ENCODE results near the gene ZBED2. TPM values are rescaled to one million over a fixed set of nuclear protein-coding genes. Genes with fewer than 3 reads are reported as not detected.

ZBED2 gene
- total and polyA plus RNA-seq, 2 experiments from 2014 or later: not detected

DNA sequence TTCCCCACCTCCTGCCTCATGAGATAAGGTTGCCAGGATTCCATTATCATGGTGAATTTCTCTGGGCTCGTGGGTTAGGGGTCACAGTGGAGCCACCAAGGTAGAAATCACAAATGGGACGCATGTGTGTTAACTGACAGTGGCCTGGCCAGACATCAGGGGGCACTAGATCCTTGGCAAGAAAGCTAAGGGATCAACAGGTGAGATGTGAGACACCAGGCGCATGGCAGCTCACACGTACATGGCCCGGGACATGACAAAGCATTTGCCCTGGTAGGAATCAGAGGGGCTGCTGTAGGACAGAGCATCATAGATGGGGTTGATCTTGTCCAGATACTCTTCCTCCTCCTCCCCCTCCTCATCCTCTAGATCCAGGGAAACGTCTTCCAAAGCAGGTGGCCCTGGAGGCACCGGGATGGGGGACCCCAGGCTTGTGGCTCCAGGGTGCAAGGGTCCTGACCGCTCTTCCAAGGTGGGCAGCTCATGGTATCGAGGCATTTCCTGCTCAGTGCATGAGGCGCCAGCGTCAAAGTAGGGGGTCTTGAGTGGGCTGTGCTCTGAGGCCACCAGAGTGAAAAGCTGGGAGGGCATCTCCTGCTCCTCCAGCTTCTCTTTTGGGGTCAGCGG is 24.6 kb downstream of the ZBED2 start:
- Mint-ChIP-seq H3K36me3 (ENCODE audit: low read depth) (no peaks in the 10 kb centered on the region), H3K27ac (no peak overlapping the region; the same call in 1 of the 2 replicates)
- DNase-seq (ENCODE audit: low spot score): peak; percentile 19

DNA sequence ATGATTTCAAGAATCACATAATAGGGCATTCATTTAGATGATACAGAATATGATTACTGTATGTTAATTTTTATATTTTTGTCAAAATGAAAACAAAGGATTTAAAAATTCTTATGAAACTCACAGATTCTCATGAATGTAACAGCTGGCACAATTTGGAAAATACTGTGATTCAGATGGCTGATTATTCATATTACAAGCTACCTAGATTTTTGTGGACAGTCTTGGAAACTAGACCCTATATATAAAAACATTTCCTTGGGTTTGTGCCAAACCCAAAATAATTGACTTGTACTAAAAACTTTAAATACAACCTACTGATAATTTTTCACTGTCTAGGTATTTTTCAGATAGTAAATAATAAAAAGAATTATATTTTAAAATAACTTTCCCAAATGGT is 26.2 kb downstream of the ZBED2 start:
- no peak for ATAC-seq
- no peak overlapping the region for H2AFZ ChIP-seq
- Mint-ChIP-seq H3K9me3 (no peaks in the 10 kb centered on the region; the same call in 1 of the 3 replicates), H3K4me3 (no peak overlapping the region), H3K27me3 (ENCODE audit: insufficient read depth, low read depth, poor library complexity) (no peaks in the 10 kb centered on the region), H3K27ac (no peak overlapping the region), H3K4me1 (no peaks in the 10 kb centered on the region; the same call in 2 of the 3 replicates), H3K36me3 (ENCODE audit: low read depth) (no peaks in the 10 kb centered on the region)
- H3F3A ChIP-seq (replicated peaks; ENCODE audit: low read depth): no peaks in the 10 kb centered on the region
- H3K9me2 ChIP-seq (ENCODE audit: insufficient read depth): no peaks in the 10 kb centered on the region
- no peaks in the 10 kb centered on the region for H3K27me3 ChIP-seq (ENCODE audit: insufficient read depth)
- TF ChIP-seq JUNB (IDR thresholded peaks at IDR 0.05; ENCODE audit: unreplicated experiment): no peak
- TF ChIP-seq ETS1 (IDR thresholded peaks at IDR 0.05): no peak
- TF ChIP-seq STAT1 (IDR thresholded peaks at IDR 0.05; ENCODE audit: unreplicated experiment): no peak
- TF ChIP-seq, protein P1, sequence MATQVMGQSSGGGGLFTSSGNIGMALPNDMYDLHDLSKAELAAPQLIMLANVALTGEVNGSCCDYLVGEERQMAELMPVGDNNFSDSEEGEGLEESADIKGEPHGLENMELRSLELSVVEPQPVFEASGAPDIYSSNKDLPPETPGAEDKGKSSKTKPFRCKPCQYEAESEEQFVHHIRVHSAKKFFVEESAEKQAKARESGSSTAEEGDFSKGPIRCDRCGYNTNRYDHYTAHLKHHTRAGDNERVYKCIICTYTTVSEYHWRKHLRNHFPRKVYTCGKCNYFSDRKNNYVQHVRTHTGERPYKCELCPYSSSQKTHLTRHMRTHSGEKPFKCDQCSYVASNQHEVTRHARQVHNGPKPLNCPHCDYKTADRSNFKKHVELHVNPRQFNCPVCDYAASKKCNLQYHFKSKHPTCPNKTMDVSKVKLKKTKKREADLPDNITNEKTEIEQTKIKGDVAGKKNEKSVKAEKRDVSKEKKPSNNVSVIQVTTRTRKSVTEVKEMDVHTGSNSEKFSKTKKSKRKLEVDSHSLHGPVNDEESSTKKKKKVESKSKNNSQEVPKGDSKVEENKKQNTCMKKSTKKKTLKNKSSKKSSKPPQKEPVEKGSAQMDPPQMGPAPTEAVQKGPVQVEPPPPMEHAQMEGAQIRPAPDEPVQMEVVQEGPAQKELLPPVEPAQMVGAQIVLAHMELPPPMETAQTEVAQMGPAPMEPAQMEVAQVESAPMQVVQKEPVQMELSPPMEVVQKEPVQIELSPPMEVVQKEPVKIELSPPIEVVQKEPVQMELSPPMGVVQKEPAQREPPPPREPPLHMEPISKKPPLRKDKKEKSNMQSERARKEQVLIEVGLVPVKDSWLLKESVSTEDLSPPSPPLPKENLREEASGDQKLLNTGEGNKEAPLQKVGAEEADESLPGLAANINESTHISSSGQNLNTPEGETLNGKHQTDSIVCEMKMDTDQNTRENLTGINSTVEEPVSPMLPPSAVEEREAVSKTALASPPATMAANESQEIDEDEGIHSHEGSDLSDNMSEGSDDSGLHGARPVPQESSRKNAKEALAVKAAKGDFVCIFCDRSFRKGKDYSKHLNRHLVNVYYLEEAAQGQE (IDR thresholded peaks at IDR 0.05; ENCODE audit: unreplicated experiment): no peak
- no peak for TF ChIP-seq EZH2 (IDR thresholded peaks at IDR 0.05; ENCODE audit: low read depth, unreplicated experiment)
- H3K79me2 ChIP-seq (replicated peaks; ENCODE audit: insufficient read depth): no peaks in the 10 kb centered on the region
- no peak overlapping the region for H3K4me3 ChIP-seq
- DNase-seq (ENCODE audit: low spot score): no peak
- no peak overlapping the region for H3K4me2 ChIP-seq
- H3K27ac ChIP-seq (ENCODE audit: low read depth): no peak overlapping the region
- H4K20me1 ChIP-seq (replicated peaks; ENCODE audit: insufficient read depth): no peaks in the 10 kb centered on the region
- H3K4me1 ChIP-seq (ENCODE audit: insufficient read depth): no peaks in the 10 kb centered on the region
- H3K36me3 ChIP-seq (ENCODE audit: insufficient read depth): no peaks in the 10 kb centered on the region

More for the DNA sequence above, 24.6 kb downstream of the ZBED2 start:
- H3K9me2 ChIP-seq (ENCODE audit: insufficient read depth): no peaks in the 10 kb centered on the region
- H3K4me3 Mint-ChIP-seq: no peak overlapping the region
- no peak overlapping the region for H2AFZ ChIP-seq
- no peaks in the 10 kb centered on the region for H3K36me3 ChIP-seq (ENCODE audit: insufficient read depth)
- H3K4me3 ChIP-seq: no peak overlapping the region
- no peak for TF ChIP-seq STAT1 (IDR thresholded peaks at IDR 0.05; ENCODE audit: unreplicated experiment)
- peak in 1 of 2 experiments; percentile 40; a peak in 2 of 4 replicates for TF ChIP-seq CTCF (conservative IDR thresholded peaks at IDR 0.05; ENCODE audit: low read depth in 2 of 2)
- no peaks in the 10 kb centered on the region for H3F3A ChIP-seq (replicated peaks; ENCODE audit: low read depth)
- H3K27ac ChIP-seq (ENCODE audit: low read depth): no peak overlapping the region
- no peaks in the 10 kb centered on the region for H3K27me3 ChIP-seq (ENCODE audit: insufficient read depth)
- no peaks in the 10 kb centered on the region; the same call in 2 of the 3 replicates for H3K4me1 Mint-ChIP-seq
- no peaks in the 10 kb centered on the region for H3K4me1 ChIP-seq (ENCODE audit: insufficient read depth)
- no peaks in the 10 kb centered on the region for H3K79me2 ChIP-seq (replicated peaks; ENCODE audit: insufficient read depth)
- H3K27me3 Mint-ChIP-seq (ENCODE audit: insufficient read depth, low read depth, poor library complexity): no peaks in the 10 kb centered on the region
- H3K4me2 ChIP-seq: no peak overlapping the region
- no peak for ATAC-seq
- no peaks in the 10 kb centered on the region for H4K20me1 ChIP-seq (replicated peaks; ENCODE audit: insufficient read depth)
- no peaks in the 10 kb centered on the region; the same call in 1 of the 3 replicates for H3K9me3 Mint-ChIP-seq

Measured in GM23338 (cell line).